SK-N-SH (cell line): ENCODE results near the gene GADL1.

ENCODE experiments used
- CTCF ChIP-seq: fragments of 200-600 bp; sonication (generic); IDR thresholded peaks from 2 replicates; pipeline ENCODE4 v1.6.1; 2017; ENCODE audit warnings: antibody characterized with exemption, mild to moderate bottlenecking, moderate library complexity
- EP300 ChIP-seq, 2 experiments: IDR thresholded peaks; 2 replicates each; pipeline versions ENCODE4 v1.4.0 to v1.6.1; 2012; ENCODE audit warnings: borderline replicate concordance in 1 of 2, low read depth in 1 of 2, low read length in 1 of 2
- FOXM1 ChIP-seq: IDR thresholded peaks from 2 replicates; pipeline ENCODE4 v1.4.0; 2012; ENCODE audit warnings: low read depth, mild to moderate bottlenecking
- GABPA ChIP-seq: IDR thresholded peaks from 2 replicates; pipeline ENCODE4 v1.4.0; 2012; ENCODE audit warnings: low read depth, mild to moderate bottlenecking
- MAX ChIP-seq: IDR thresholded peaks from 2 replicates; pipeline ENCODE4 v1.4.0; 2012; ENCODE audit warnings: low read depth
- MXI1 ChIP-seq: IDR thresholded peaks from 2 replicates; pipeline ENCODE4 v1.6.1; 2012; ENCODE audit warnings: mild to moderate bottlenecking, low read depth, low read length, improper control_type of control experiment
- PBX3 ChIP-seq: IDR thresholded peaks from 2 replicates; pipeline ENCODE4; 2012
- POLR2AphosphoS5 ChIP-seq: IDR thresholded peaks from 2 replicates; pipeline ENCODE4 v1.6.1; 2012; ENCODE audit warnings: low read depth, low read length
- RAD21 ChIP-seq: IDR thresholded peaks from 2 replicates; pipeline ENCODE4 v1.6.1; 2012; ENCODE audit warnings: mild to moderate bottlenecking, low read length
- REST ChIP-seq: IDR thresholded peaks from 2 replicates; pipeline ENCODE4 v1.6.1; 2012; ENCODE audit warnings: mild to moderate bottlenecking, low read depth, low read length, moderate library complexity
- RFX5 ChIP-seq: IDR thresholded peaks from 2 replicates; pipeline ENCODE4 v1.6.1; 2012; ENCODE audit warnings: mild to moderate bottlenecking, improper control_type of control experiment, low read length
- RXRA ChIP-seq: IDR thresholded peaks from 2 replicates; pipeline ENCODE4 v1.4.0; 2012; ENCODE audit warnings: low read depth, mild to moderate bottlenecking, borderline replicate concordance
- USF1 ChIP-seq: IDR thresholded peaks from 2 replicates; pipeline ENCODE4 v1.4.0; 2012; ENCODE audit warnings: low read depth, borderline replicate concordance
- YY1 ChIP-seq: IDR thresholded peaks from 2 replicates; pipeline ENCODE4 v1.4.0; 2012; ENCODE audit warnings: low read depth, mild to moderate bottlenecking

GRCh38 chr3:30777426-30778113 is 116.9 kb downstream of the GADL1 start:
- TF ChIP-seq CTCF (no peak), REST (no peak), RFX5 (no peak), RXRA (no peak), FOXM1 (no peak), MXI1 (no peak), RAD21 (no peak), POLR2AphosphoS5 (no peak), PBX3 (no peak), MAX (no peak), GABPA (no peak), YY1 (no peak), USF1 (no peak), EP300 (IDR thresholded peaks at IDR 0.05; ENCODE audit: borderline replicate concordance in 1 of 2, low read depth in 1 of 2, low read length in 1 of 2) (no peak)
